H1 (cell line): ENCODE measurements around the gene RCBTB1. TPM values are rescaled to one million over a fixed set of nuclear protein-coding genes. Genes with fewer than 3 reads are reported as not detected.

Source experiments
- CTCF ChIA-PET: fragments of 300-600 bp; sonication (Branson Sonifier 250); formaldehyde crosslinking; loops from one replicate; lab custom pipeline; 2021; ENCODE audit not compliant: partially characterized antibody; lab: Charles Lee
- POLR2A ChIA-PET: fragments of 300-600 bp; sonication (Branson Sonifier 250); formaldehyde crosslinking; loops from one replicate; lab custom pipeline; 2021; ENCODE audit warnings: inconsistent platforms; ENCODE audit not compliant: partially characterized antibody; lab: Charles Lee
- DNase-seq, 2 experiments: peaks; one replicate each; pipeline versions ENCODE4 v3.0.0 to v3.0.0-alpha.2; 2010 to 2022; ENCODE audit warnings: low spot score in 2 of 2, low read depth in 1 of 2, mixed read lengths in 1 of 2
- FAIRE-seq: peaks from 2 replicates; lab custom pipeline; 2011; peaks lifted over from hg19 to GRCh38; lab: Jason Lieb, UNC
- H2AFZ ChIP-seq: 2 replicates; pipeline ENCODE4 v1.8.1; 2012; ENCODE audit warnings: low read length, inconsistent platforms
- H2AK5ac ChIP-seq: 2 replicates; pipeline ENCODE4 v1.6.1; 2013; ENCODE audit warnings: low read depth, low read length
- H2BK120ac ChIP-seq: replicated peaks from 2 replicates; pipeline ENCODE3; 2013; ENCODE audit warnings: low read depth, low read length, inconsistent platforms
- H2BK12ac ChIP-seq: 2 replicates; pipeline ENCODE4 v1.6.1; 2013; ENCODE audit warnings: low read depth, low read length
- H2BK15ac ChIP-seq: 2 replicates; pipeline ENCODE4 v1.6.1; 2013; ENCODE audit warnings: low read length
- H2BK20ac ChIP-seq: 2 replicates; pipeline ENCODE4 v1.6.1; 2013; ENCODE audit warnings: low read length
- H2BK5ac ChIP-seq: 2 replicates; pipeline ENCODE4 v1.6.1; 2013; ENCODE audit warnings: low read depth, low read length
- H3K14ac ChIP-seq: 2 replicates; pipeline ENCODE4 v1.6.1; 2013; ENCODE audit warnings: inconsistent platforms; ENCODE audit not compliant: insufficient read length
- H3K18ac ChIP-seq: 2 replicates; pipeline ENCODE4 v1.6.1; 2013; ENCODE audit warnings: low read length; ENCODE audit errors: extremely low read depth
- H3K23ac ChIP-seq: 2 replicates; pipeline ENCODE4 v1.6.1; 2013; ENCODE audit warnings: inconsistent platforms; ENCODE audit not compliant: insufficient read length
- H3K23me2 ChIP-seq: 2 replicates; pipeline ENCODE4 v1.6.1; 2013; ENCODE audit warnings: low read depth, low read length
- H3K27ac ChIP-seq: 2 replicates; pipeline ENCODE4 v1.6.1; 2011; ENCODE audit warnings: low read depth, low read length, inconsistent platforms
- H3K27me3 ChIP-seq, 4 experiments: replicated peaks in 1 of 4; 1 replicate in 1 of 4; 2 replicates in 3 of 4; pipeline versions ENCODE4 v1.6.1 to v1.8.1; 2011 to 2013; ENCODE audit warnings: low read length in 3 of 4, mild to moderate bottlenecking in 3 of 4, inconsistent platforms in 2 of 4, mixed read lengths in 2 of 4, moderate library complexity in 1 of 4; ENCODE audit not compliant: control insufficient read depth in 3 of 4, insufficient read depth in 3 of 4; ENCODE audit errors: extremely low read depth in 1 of 4
- H3K36me3 ChIP-seq, 4 experiments: 2 replicates each; pipeline versions ENCODE4 v1.6.1 to v1.8.1; 2011 to 2013; ENCODE audit warnings: mild to moderate bottlenecking in 4 of 4, low read length in 3 of 4, moderate library complexity in 2 of 4, control low read depth in 1 of 4, inconsistent platforms in 1 of 4; ENCODE audit not compliant: insufficient read depth in 4 of 4, control insufficient read depth in 2 of 4
- H3K4ac ChIP-seq: replicated peaks from 2 replicates; pipeline ENCODE3; 2013; ENCODE audit warnings: low read length, low read depth, mixed read lengths, inconsistent platforms; ENCODE audit not compliant: insufficient read length
- H3K4me1 ChIP-seq, 4 experiments: replicated peaks in 1 of 4; 1 replicate in 1 of 4; 2 replicates in 3 of 4; pipeline versions ENCODE4 v1.6.1 to v1.8.1; 2011 to 2013; ENCODE audit warnings: low read length in 3 of 4, inconsistent platforms in 2 of 4, mixed read lengths in 1 of 4; ENCODE audit not compliant: insufficient read depth in 4 of 4, control insufficient read depth in 3 of 4
- H3K4me2 ChIP-seq, 2 experiments: 2 replicates each; pipeline versions ENCODE4 v1.6.1 to v1.8.1; 2011 to 2013; ENCODE audit warnings: low read depth in 2 of 2, low read length in 2 of 2, control low read depth in 1 of 2, inconsistent platforms in 1 of 2, mild to moderate bottlenecking in 1 of 2; ENCODE audit not compliant: insufficient read depth in 1 of 2
- H3K4me3 ChIP-seq, 4 experiments: fragments of 200-600, 300-600 bp in 1 of 4; sonication (generic), shearing (Covaris generic), sonication (Bioruptor Twin) in 1 of 4; 2 replicates each; pipeline versions ENCODE4 v1.5.1 to v1.8.1; 2011 to 2016; ENCODE audit warnings: low read length in 4 of 4, low read depth in 3 of 4, control low read depth in 2 of 4, inconsistent platforms in 2 of 4, mild to moderate bottlenecking in 2 of 4, mixed read lengths in 1 of 4, moderate library complexity in 1 of 4; ENCODE audit not compliant: insufficient read depth in 2 of 4; ENCODE audit errors: extremely low read depth in 1 of 4
- H3K56ac ChIP-seq: replicated peaks from 2 replicates; pipeline ENCODE3; 2013; ENCODE audit warnings: low read depth, mild to moderate bottlenecking, mixed read lengths, low read length, inconsistent platforms; ENCODE audit not compliant: insufficient read length
- H3K79me1 ChIP-seq: 2 replicates; pipeline ENCODE4 v1.6.1; 2013; ENCODE audit warnings: low read depth, low read length, control low read depth
- H3K79me2 ChIP-seq, 2 experiments: 2 replicates each; pipeline versions ENCODE4 v1.6.1 to v1.8.1; 2012 to 2013; ENCODE audit warnings: low read length in 2 of 2, mild to moderate bottlenecking in 2 of 2, inconsistent platforms in 1 of 2; ENCODE audit not compliant: insufficient read depth in 2 of 2, control insufficient read depth in 1 of 2
- H3K9ac ChIP-seq, 4 experiments: replicated peaks in 1 of 4; 1 replicate in 1 of 4; 2 replicates in 3 of 4; pipeline versions ENCODE4 v1.6.1 to v1.8.1; 2011 to 2013; ENCODE audit warnings: low read depth in 3 of 4, low read length in 3 of 4, control low read depth in 2 of 4, mild to moderate bottlenecking in 2 of 4, moderate library complexity in 2 of 4, inconsistent platforms in 1 of 4; ENCODE audit errors: extremely low read depth in 1 of 4
- H3K9me3 ChIP-seq, 2 experiments: 2 replicates each; pipeline versions ENCODE4 v1.6.1 to v1.8.1; 2012 to 2013; ENCODE audit warnings: mild to moderate bottlenecking in 2 of 2, moderate library complexity in 2 of 2, control low read depth in 1 of 2, inconsistent platforms in 1 of 2, low read depth in 1 of 2, low read length in 1 of 2, mixed read lengths in 1 of 2; ENCODE audit not compliant: insufficient read depth in 2 of 2
- H4K20me1 ChIP-seq, 2 experiments: replicated peaks in 1 of 2; 2 replicates each; pipeline versions ENCODE3 to v1.8.1; 2011 to 2013; ENCODE audit warnings: inconsistent platforms in 2 of 2, low read length in 2 of 2, mild to moderate bottlenecking in 1 of 2; ENCODE audit not compliant: insufficient read depth in 2 of 2, control insufficient read depth in 1 of 2
- H4K5ac ChIP-seq: 2 replicates; pipeline ENCODE4 v1.6.1; 2013; ENCODE audit warnings: low read length, low read depth, mixed read lengths, inconsistent platforms; ENCODE audit not compliant: insufficient read length
- H4K8ac ChIP-seq: 2 replicates; pipeline ENCODE4 v1.8.0; 2013; ENCODE audit warnings: mild to moderate bottlenecking, moderate library complexity, low read length, inconsistent platforms; ENCODE audit not compliant: insufficient read depth; ENCODE audit errors: extremely low read depth
- H4K91ac ChIP-seq: replicated peaks from 2 replicates; pipeline ENCODE3; 2013; ENCODE audit warnings: low read length, mixed read lengths, inconsistent platforms; ENCODE audit not compliant: insufficient read length
- BCL11A ChIP-seq, 2 experiments: IDR thresholded peaks; one replicate each; pipeline ENCODE4 v1.6.1; 2011; ENCODE audit warnings: low read depth in 2 of 2, low read length in 2 of 2, mild to moderate bottlenecking in 2 of 2
- CBX8 ChIP-seq: fragments of 300-800, 300-1000 bp; sonication (generic); IDR thresholded peaks from 2 replicates; pipeline ENCODE4 v1.7.1; 2016; ENCODE audit warnings: low read depth, low read length, borderline replicate concordance
- CHD1 ChIP-seq: IDR thresholded peaks from 2 replicates; pipeline ENCODE4 v1.6.1; 2012; ENCODE audit warnings: low read depth, low read length, improper control_type of control experiment
- EGR1 ChIP-seq: IDR thresholded peaks from 2 replicates; pipeline ENCODE4 v1.6.1; 2011; ENCODE audit warnings: low read depth, low read length, borderline replicate concordance
- KDM4A ChIP-seq: IDR thresholded peaks from one replicate; pipeline ENCODE4 v1.7.1; 2012; ENCODE audit warnings: low read depth, mild to moderate bottlenecking, moderate library complexity, low read length, inconsistent platforms; ENCODE audit not compliant: severe bottlenecking
- KDM5A ChIP-seq: fragments of 200-600 bp; IDR thresholded peaks from 2 replicates; pipeline ENCODE4 v1.7.1; 2012; ENCODE audit warnings: mild to moderate bottlenecking, low read length, inconsistent platforms, mixed read lengths
- PHF8 ChIP-seq: fragments of 200-600 bp; sonication (generic); conservative IDR thresholded peaks from 2 replicates; pipeline ENCODE4 v1.7.1; 2012; ENCODE audit warnings: low read depth, mild to moderate bottlenecking, inconsistent platforms, low read length, moderate library complexity
- POLR2A ChIP-seq, 2 experiments: IDR thresholded peaks; 1 replicate in 1 of 2; 2 replicates in 1 of 2; pipeline ENCODE4 v1.6.1; 2011; ENCODE audit warnings: low read depth in 2 of 2, low read length in 2 of 2, mild to moderate bottlenecking in 2 of 2; ENCODE audit errors: control extremely low read depth in 1 of 2
- SRF ChIP-seq: IDR thresholded peaks from 2 replicates; pipeline ENCODE4 v1.6.1; 2011; ENCODE audit warnings: mild to moderate bottlenecking, low read depth, low read length, moderate library complexity
- ZNF274 ChIP-seq: IDR thresholded peaks from 2 replicates; pipeline ENCODE4 v1.7.0; 2012; ENCODE audit warnings: low read length, borderline replicate concordance; ENCODE audit errors: extremely low read depth
- WGBS, 2 experiments: shearing (Covaris generic) in 1 of 2; methylation state at CpG; one replicate each; pipeline versions ENCODE4 v1.1.6 to v1.1.7; 2013 to 2015; ENCODE audit warnings: low lambda C conversion rate in 2 of 2, mixed read lengths in 2 of 2, inconsistent platforms in 1 of 2, low coverage in 1 of 2, missing lambda C conversion rate in 1 of 2; ENCODE audit not compliant: insufficient replicate concordance in 2 of 2, insufficient coverage in 1 of 2, insufficient read length in 1 of 2; ENCODE audit errors: extremely low coverage in 1 of 2, missing lambda C conversion rate in 1 of 2; 5-methylcytosine and 5-hydroxymethylcytosine counted together
- polyA plus RNA-seq, 7 experiments: library from polyadenylated mRNA; depleted of rRNA in 3 of 7; stranded (reverse) in 5 of 7; unstranded in 2 of 7; fragments of >200 nt in 5 of 7; fragments of 200-250 nt in 2 of 7; gene quantifications; 1 replicate in 5 of 7; 2 replicates in 1 of 7; 4 replicates in 1 of 7; pipeline versions ENCODE4 v1.2.1 to v1.2.3, GENCODE V29; 2011 to 2013; ENCODE audit warnings: missing spikeins in 2 of 7, mixed read lengths in 2 of 7
- total RNA-seq: library from RNA; stranded (reverse); fragmentation: NEBNext Ultra II Directional; extraction: Animal tissue kit (Norgen Biotek cat#: 25700); gene quantifications from 2 replicates; pipeline ENCODE4 v1.2.1, GENCODE V29; 2021
- TF ChIP-seq, protein P1 (sequence below): IDR thresholded peaks from 2 replicates; pipeline ENCODE4 v1.6.1; 2012; ENCODE audit warnings: inconsistent platforms
- TF ChIP-seq, protein P2 (sequence below): IDR thresholded peaks from 2 replicates; pipeline ENCODE4 v1.6.1; 2012; ENCODE audit warnings: inconsistent platforms

Gene RCBTB1
- total and polyA plus RNA-seq, 2 of the 8 experiments (the other 6 are each of a cell fraction or from before 2014, with no cell fraction given), result 13.7 to 29.8 TPM

DNA sequence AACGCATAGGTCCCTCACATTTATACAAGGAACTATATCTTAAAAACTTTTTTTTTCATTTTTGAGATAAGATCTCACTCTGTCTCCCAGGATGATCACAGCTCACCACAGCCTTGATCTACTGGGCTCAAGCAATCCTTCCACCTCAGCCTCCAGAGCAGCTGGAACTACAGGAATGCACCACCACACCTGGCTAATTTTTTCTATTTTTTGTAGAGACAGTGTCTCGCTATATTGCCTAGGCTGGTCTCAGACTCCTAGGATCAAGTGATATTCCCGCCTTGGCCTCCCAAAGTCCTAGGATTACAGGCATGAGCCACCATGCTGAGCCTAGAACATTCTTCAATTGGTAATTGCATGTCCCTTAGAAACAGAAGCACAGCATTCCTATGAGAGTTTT lies 41.7 kb downstream of the RCBTB1 start:
- POLR2A ChIA-PET, result interaction anchor here (1.1 kb wide), 1 partner anchor 27 kb away, joined by 3 read pairs; no protein-coding TSS in a partner anchor
- H3K23ac ChIP-seq, result no peak overlapping the region

More for the DNA sequence above, 41.7 kb downstream of the RCBTB1 start:
- Histone ChIP-seq H2BK20ac (no peak overlapping the region), H4K5ac (no peak overlapping the region), H2AFZ (no peak overlapping the region), H3K27me3 (no peaks in the 10 kb centered on the region), H2BK15ac (no peak overlapping the region), H3K79me1 (no peaks in the 10 kb centered on the region), H4K20me1 (no peaks in the 10 kb centered on the region)
- 91% methylated on average over 3 of the region's 3 CpGs; no CpG with 5 or more reads in 1 of the 2 experiments for WGBS, 2 experiments
- FAIRE-seq, result no peak
- no peak for TF ChIP-seq BCL11A (IDR thresholded peaks at IDR 0.05; ENCODE audit: low read depth in 2 of 2, low read length in 2 of 2)
- no peak for TF ChIP-seq POLR2A (IDR thresholded peaks at IDR 0.05; ENCODE audit: control extremely low read depth in 1 of 2, low read depth in 2 of 2, low read length in 2 of 2)
- TF ChIP-seq, protein P1, sequence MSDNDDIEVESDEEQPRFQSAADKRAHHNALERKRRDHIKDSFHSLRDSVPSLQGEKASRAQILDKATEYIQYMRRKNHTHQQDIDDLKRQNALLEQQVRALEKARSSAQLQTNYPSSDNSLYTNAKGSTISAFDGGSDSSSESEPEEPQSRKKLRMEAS, result no peak
- TF ChIP-seq SRF, result no peak
- no peak for TF ChIP-seq CHD1
- no peak for TF ChIP-seq KDM5A
- no peak for TF ChIP-seq KDM4A
- TF ChIP-seq CBX8, result no peak
- TF ChIP-seq, protein P2, sequence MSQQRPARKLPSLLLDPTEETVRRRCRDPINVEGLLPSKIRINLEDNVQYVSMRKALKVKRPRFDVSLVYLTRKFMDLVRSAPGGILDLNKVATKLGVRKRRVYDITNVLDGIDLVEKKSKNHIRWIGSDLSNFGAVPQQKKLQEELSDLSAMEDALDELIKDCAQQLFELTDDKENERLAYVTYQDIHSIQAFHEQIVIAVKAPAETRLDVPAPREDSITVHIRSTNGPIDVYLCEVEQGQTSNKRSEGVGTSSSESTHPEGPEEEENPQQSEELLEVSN, result no peak
- TF ChIP-seq ZNF274, result no peak
- no peak for TF ChIP-seq PHF8
- TF ChIP-seq EGR1, result no peak
- TF ChIP-seq, all 59 proteins: peak for 0
- CTCF ChIA-PET, result interaction anchor here (0.8 to 1.3 kb wide), 5 partner anchors 9 to 263 kb away, joined by 3 read pairs; no protein-coding TSS in a partner anchor
- H3K4me1 ChIP-seq, result no peaks in the 10 kb centered on the region
- no peaks in the 10 kb centered on the region for H3K23me2 ChIP-seq
- no peak overlapping the region for H3K18ac ChIP-seq
- H4K8ac ChIP-seq, result no peak overlapping the region
- no peak overlapping the region for H3K9ac ChIP-seq
- H3K4me2 ChIP-seq, result no peak overlapping the region
- H3K36me3 ChIP-seq, result peaks cover 2 to 43% (median 19%) of the 10 kb centered on the region in 4 experiments; a peak in 6 of 8 replicates
- H3K4me3 ChIP-seq, result no peak overlapping the region
- H3K9me3 ChIP-seq, result no peaks in the 10 kb centered on the region
- no peak overlapping the region for H2AK5ac ChIP-seq
- no peak overlapping the region for H3K56ac ChIP-seq
- H3K14ac ChIP-seq, result no peak overlapping the region
- DNase-seq, result no peak
- H3K4ac ChIP-seq, result no peak overlapping the region
- no peak overlapping the region for H3K27ac ChIP-seq
- no peaks in the 10 kb centered on the region for H3K79me2 ChIP-seq
- no peak overlapping the region for H2BK5ac ChIP-seq
- no peak overlapping the region for H2BK120ac ChIP-seq
- H2BK12ac ChIP-seq, result no peak overlapping the region
- no peak overlapping the region for H4K91ac ChIP-seq
